WTC11 (cell line): ENCODE measurements around the gene CCDC68. TPM values are rescaled to one million over a fixed set of nuclear protein-coding genes. Genes with fewer than 3 reads are reported as not detected.

Experiments used
- ATAC-seq: fragments of 200-7000 bp; cut with Tn5 transposase; 2 replicates; pipeline ENCODE4 v1.10.0; 2021; ENCODE audit warnings: mild to moderate bottlenecking, moderate library complexity
- CTCF ChIA-PET: fragments of 300-600 bp; sonication (Branson Sonifier 250); formaldehyde crosslinking; loops from one replicate; lab custom pipeline; 2021; ENCODE audit warnings: antibody characterized with exemption; lab: Charles Lee
- POLR2A ChIA-PET: fragments of 350-600 bp; sonication (Branson Sonifier 250); formaldehyde crosslinking; loops from one replicate; lab custom pipeline; 2021; ENCODE audit warnings: antibody characterized with exemption; lab: Charles Lee
- DNase-seq: peaks from one replicate; pipeline ENCODE4 v3.0.0; 2021; ENCODE audit warnings: low spot score
- H3K27ac Mint-ChIP-seq: 2 replicates; pipeline ENCODE4 v1.8.0; 2021; ENCODE audit warnings: mixed read lengths
- H3K27me3 Mint-ChIP-seq: 2 replicates; pipeline ENCODE4 v1.8.0; 2021; ENCODE audit warnings: low read depth, mild to moderate bottlenecking, moderate library complexity, mixed read lengths
- H3K36me3 Mint-ChIP-seq: 2 replicates; pipeline ENCODE4 v1.8.0; 2021; ENCODE audit warnings: mixed read lengths
- H3K4me1 Mint-ChIP-seq: 2 replicates; pipeline ENCODE4 v1.8.0; 2022; ENCODE audit warnings: mixed read lengths
- H3K4me3 Mint-ChIP-seq: 2 replicates; pipeline ENCODE4 v1.8.0; 2021; ENCODE audit warnings: mild to moderate bottlenecking, moderate library complexity, mixed read lengths
- H3K9me3 Mint-ChIP-seq: 2 replicates; pipeline ENCODE4 v1.8.0; 2021; ENCODE audit warnings: mixed read lengths
- ETV6 ChIP-seq: sonication (generic); formaldehyde crosslinking; IDR thresholded peaks from 2 replicates; pipeline ENCODE4 v1.8.1; 2022; ENCODE audit warnings: mild to moderate bottlenecking, missing genetic modification reagents
- FOXJ3 ChIP-seq: sonication (generic); formaldehyde crosslinking; IDR thresholded peaks from 2 replicates; pipeline ENCODE4 v1.9.0; 2021; ENCODE audit warnings: missing genetic modification reagents, mild to moderate bottlenecking, borderline replicate concordance
- HMGA2 ChIP-seq: fragments of 250-450 bp; sonication (Bioruptor Pico); IDR thresholded peaks from 2 replicates; pipeline ENCODE4 v1.4.0; 2021; ENCODE audit warnings: mild to moderate bottlenecking, moderate library complexity
- IRF2 ChIP-seq: sonication (generic); formaldehyde crosslinking; IDR thresholded peaks from 2 replicates; pipeline ENCODE4 v1.8.0; 2022; ENCODE audit warnings: low read depth, missing genetic modification reagents, borderline replicate concordance
- MXD4 ChIP-seq: fragments of 250-450 bp; sonication (Bioruptor Pico); IDR thresholded peaks from 2 replicates; pipeline ENCODE4 v1.8.0; 2021; ENCODE audit warnings: mild to moderate bottlenecking, moderate library complexity, borderline replicate concordance
- MYBL2 ChIP-seq: sonication (generic); formaldehyde crosslinking; IDR thresholded peaks from 2 replicates; pipeline ENCODE4 v1.8.1; 2023; ENCODE audit warnings: mild to moderate bottlenecking, moderate library complexity, missing genetic modification reagents
- OVOL2 ChIP-seq: fragments of 250-450 bp; sonication (Bioruptor Pico); IDR thresholded peaks from 2 replicates; pipeline ENCODE4 v1.9.0; 2021; ENCODE audit warnings: mild to moderate bottlenecking, borderline replicate concordance
- RORB ChIP-seq: fragments of 250-450 bp; sonication (Bioruptor Pico); IDR thresholded peaks from 2 replicates; pipeline ENCODE4 v1.9.0; 2021; ENCODE audit warnings: mild to moderate bottlenecking
- SMAD3 ChIP-seq: sonication (generic); formaldehyde crosslinking; IDR thresholded peaks from 2 replicates; pipeline ENCODE4 v1.8.0; 2022; ENCODE audit warnings: missing genetic modification reagents, mild to moderate bottlenecking, borderline replicate concordance
- SMAD4 ChIP-seq: sonication (generic); formaldehyde crosslinking; IDR thresholded peaks from 2 replicates; pipeline ENCODE4 v1.8.0; 2022; ENCODE audit warnings: mild to moderate bottlenecking, missing genetic modification reagents
- SOX15 ChIP-seq: fragments of 250-450 bp; sonication (Bioruptor Pico); IDR thresholded peaks from 2 replicates; pipeline ENCODE4 v1.9.0; 2021; ENCODE audit warnings: mild to moderate bottlenecking
- TCF7 ChIP-seq: sonication (generic); formaldehyde crosslinking; IDR thresholded peaks from 2 replicates; pipeline ENCODE4 v1.8.0; 2022; ENCODE audit warnings: mild to moderate bottlenecking, low read depth, missing genetic modification reagents, moderate library complexity
- TP53 ChIP-seq: sonication (generic); formaldehyde crosslinking; IDR thresholded peaks from 2 replicates; pipeline ENCODE4 v1.8.1; 2023; ENCODE audit warnings: mild to moderate bottlenecking, missing genetic modification reagents
- ZBTB21 ChIP-seq: sonication (generic); formaldehyde crosslinking; IDR thresholded peaks from 2 replicates; pipeline ENCODE4 v1.8.1; 2023; ENCODE audit warnings: mild to moderate bottlenecking, missing genetic modification reagents, borderline replicate concordance
- ZMAT4 ChIP-seq: fragments of 250-450 bp; sonication (Bioruptor Pico); IDR thresholded peaks from 2 replicates; pipeline ENCODE4 v1.9.0; 2021; ENCODE audit warnings: mild to moderate bottlenecking
- ZNF138 ChIP-seq: sonication (generic); formaldehyde crosslinking; conservative IDR thresholded peaks from 2 replicates; pipeline ENCODE4 v1.8.1; 2022; ENCODE audit warnings: mild to moderate bottlenecking, moderate library complexity, missing genetic modification reagents
- ZNF396 ChIP-seq: fragments of 250-450 bp; sonication (Bioruptor Pico); IDR thresholded peaks from 2 replicates; pipeline ENCODE4 v1.8.0; 2021; ENCODE audit warnings: mild to moderate bottlenecking, moderate library complexity, borderline replicate concordance
- ZNF425 ChIP-seq: fragments of 250-450 bp; sonication (Bioruptor Pico); conservative IDR thresholded peaks from 2 replicates; pipeline ENCODE4 v1.9.0; 2021; ENCODE audit warnings: mild to moderate bottlenecking
- ZSCAN18 ChIP-seq: fragments of 250-450 bp; sonication (Bioruptor Pico); IDR thresholded peaks from 2 replicates; pipeline ENCODE4 v2.1.2; 2022; ENCODE audit warnings: mild to moderate bottlenecking, moderate library complexity
- total RNA-seq: library from RNA; stranded (reverse); gene quantifications from 3 replicates; pipeline ENCODE4 v1.2.3, GENCODE V29; 2021
- TF ChIP-seq, protein P1 (sequence below): sonication (generic); formaldehyde crosslinking; IDR thresholded peaks from 2 replicates; pipeline ENCODE4 v1.8.1; 2022; ENCODE audit warnings: low read depth, mild to moderate bottlenecking, moderate library complexity, missing genetic modification reagents, borderline replicate concordance
- TF ChIP-seq, protein P2 (sequence below): sonication (generic); formaldehyde crosslinking; IDR thresholded peaks from 2 replicates; pipeline ENCODE4 v1.8.0; 2023; ENCODE audit warnings: missing genetic modification reagents, mild to moderate bottlenecking, borderline replicate concordance
- TF ChIP-seq, protein P3 (sequence below): sonication (generic); formaldehyde crosslinking; IDR thresholded peaks from 2 replicates; pipeline ENCODE4 v1.8.0; 2022; ENCODE audit warnings: mild to moderate bottlenecking, missing genetic modification reagents
- TF ChIP-seq, protein P4 (sequence below): fragments of 250-450 bp; sonication (Bioruptor Pico); IDR thresholded peaks from 2 replicates; pipeline ENCODE4 v1.8.0; 2021; ENCODE audit warnings: mild to moderate bottlenecking

CCDC68 gene
- total RNA-seq, 1 experiment from 2014 or later, result 0.92 TPM

DNA sequence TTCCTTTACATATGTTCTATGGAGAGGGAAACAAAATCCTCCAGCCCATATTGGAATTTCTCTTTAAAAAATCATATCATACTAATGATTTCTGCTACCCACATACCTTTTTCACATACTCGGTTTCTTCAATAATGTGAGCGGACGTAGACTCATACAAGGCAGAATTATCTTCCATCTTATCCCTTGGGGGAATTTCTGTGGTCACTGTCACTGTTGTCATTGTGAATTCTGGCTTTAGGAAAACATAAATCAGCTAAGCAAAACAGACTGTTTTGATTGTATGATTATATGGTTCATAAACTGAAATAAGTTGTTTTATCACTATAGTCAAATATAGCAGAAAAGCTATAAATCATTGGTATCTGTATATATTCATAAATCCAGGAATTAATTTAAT is 16.7 kb downstream of the CCDC68 start:
- ATAC-seq, result no peak

GRCh38 chr18:54942144-54942543 is 17.1 kb downstream of the CCDC68 start:
- Mint-ChIP-seq H3K27ac (no peak overlapping the region), H3K4me1 (peaks cover 7% of the 10 kb centered on the region), H3K9me3 (no peaks in the 10 kb centered on the region), H3K36me3 (no peaks in the 10 kb centered on the region), H3K4me3 (no peak overlapping the region), H3K27me3 (no peaks in the 10 kb centered on the region; the same call in 1 of the 2 replicates)
- no peak for DNase-seq
- no peak for ATAC-seq
- ChIA-PET POLR2A (no interaction called here), CTCF (no interaction called here)
- TF ChIP-seq RORB (CRISPR knock-in tag) (no peak), TP53 (CRISPR knock-in tag) (no peak), ZNF396 (CRISPR knock-in tag) (no peak), MXD4 (no peak), MYBL2 (no peak), ZNF138 (CRISPR knock-in tag) (no peak), IRF2 (no peak), ZMAT4 (no peak), SOX15 (no peak), FOXJ3 (CRISPR knock-in tag) (no peak), ETV6 (CRISPR knock-in tag) (no peak), HMGA2 (CRISPR knock-in tag) (no peak)
- TF ChIP-seq, protein P1, sequence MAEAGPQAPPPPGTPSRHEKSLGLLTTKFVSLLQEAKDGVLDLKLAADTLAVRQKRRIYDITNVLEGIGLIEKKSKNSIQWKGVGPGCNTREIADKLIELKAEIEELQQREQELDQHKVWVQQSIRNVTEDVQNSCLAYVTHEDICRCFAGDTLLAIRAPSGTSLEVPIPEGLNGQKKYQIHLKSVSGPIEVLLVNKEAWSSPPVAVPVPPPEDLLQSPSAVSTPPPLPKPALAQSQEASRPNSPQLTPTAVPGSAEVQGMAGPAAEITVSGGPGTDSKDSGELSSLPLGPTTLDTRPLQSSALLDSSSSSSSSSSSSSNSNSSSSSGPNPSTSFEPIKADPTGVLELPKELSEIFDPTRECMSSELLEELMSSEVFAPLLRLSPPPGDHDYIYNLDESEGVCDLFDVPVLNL (CRISPR knock-in tag), result no peak
- TF ChIP-seq, protein P2, sequence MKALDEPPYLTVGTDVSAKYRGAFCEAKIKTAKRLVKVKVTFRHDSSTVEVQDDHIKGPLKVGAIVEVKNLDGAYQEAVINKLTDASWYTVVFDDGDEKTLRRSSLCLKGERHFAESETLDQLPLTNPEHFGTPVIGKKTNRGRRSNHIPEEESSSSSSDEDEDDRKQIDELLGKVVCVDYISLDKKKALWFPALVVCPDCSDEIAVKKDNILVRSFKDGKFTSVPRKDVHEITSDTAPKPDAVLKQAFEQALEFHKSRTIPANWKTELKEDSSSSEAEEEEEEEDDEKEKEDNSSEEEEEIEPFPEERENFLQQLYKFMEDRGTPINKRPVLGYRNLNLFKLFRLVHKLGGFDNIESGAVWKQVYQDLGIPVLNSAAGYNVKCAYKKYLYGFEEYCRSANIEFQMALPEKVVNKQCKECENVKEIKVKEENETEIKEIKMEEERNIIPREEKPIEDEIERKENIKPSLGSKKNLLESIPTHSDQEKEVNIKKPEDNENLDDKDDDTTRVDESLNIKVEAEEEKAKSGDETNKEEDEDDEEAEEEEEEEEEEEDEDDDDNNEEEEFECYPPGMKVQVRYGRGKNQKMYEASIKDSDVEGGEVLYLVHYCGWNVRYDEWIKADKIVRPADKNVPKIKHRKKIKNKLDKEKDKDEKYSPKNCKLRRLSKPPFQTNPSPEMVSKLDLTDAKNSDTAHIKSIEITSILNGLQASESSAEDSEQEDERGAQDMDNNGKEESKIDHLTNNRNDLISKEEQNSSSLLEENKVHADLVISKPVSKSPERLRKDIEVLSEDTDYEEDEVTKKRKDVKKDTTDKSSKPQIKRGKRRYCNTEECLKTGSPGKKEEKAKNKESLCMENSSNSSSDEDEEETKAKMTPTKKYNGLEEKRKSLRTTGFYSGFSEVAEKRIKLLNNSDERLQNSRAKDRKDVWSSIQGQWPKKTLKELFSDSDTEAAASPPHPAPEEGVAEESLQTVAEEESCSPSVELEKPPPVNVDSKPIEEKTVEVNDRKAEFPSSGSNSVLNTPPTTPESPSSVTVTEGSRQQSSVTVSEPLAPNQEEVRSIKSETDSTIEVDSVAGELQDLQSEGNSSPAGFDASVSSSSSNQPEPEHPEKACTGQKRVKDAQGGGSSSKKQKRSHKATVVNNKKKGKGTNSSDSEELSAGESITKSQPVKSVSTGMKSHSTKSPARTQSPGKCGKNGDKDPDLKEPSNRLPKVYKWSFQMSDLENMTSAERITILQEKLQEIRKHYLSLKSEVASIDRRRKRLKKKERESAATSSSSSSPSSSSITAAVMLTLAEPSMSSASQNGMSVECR (CRISPR knock-in tag), result no peak
- TF ChIP-seq, protein P3, sequence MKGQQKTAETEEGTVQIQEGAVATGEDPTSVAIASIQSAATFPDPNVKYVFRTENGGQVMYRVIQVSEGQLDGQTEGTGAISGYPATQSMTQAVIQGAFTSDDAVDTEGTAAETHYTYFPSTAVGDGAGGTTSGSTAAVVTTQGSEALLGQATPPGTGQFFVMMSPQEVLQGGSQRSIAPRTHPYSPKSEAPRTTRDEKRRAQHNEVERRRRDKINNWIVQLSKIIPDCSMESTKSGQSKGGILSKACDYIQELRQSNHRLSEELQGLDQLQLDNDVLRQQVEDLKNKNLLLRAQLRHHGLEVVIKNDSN (CRISPR knock-in tag), result no peak
- TF ChIP-seq, protein P4, sequence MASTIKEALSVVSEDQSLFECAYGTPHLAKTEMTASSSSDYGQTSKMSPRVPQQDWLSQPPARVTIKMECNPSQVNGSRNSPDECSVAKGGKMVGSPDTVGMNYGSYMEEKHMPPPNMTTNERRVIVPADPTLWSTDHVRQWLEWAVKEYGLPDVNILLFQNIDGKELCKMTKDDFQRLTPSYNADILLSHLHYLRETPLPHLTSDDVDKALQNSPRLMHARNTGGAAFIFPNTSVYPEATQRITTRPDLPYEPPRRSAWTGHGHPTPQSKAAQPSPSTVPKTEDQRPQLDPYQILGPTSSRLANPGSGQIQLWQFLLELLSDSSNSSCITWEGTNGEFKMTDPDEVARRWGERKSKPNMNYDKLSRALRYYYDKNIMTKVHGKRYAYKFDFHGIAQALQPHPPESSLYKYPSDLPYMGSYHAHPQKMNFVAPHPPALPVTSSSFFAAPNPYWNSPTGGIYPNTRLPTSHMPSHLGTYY (CRISPR knock-in tag), result no peak

More for the DNA sequence above, 16.7 kb downstream of the CCDC68 start:
- POLR2A ChIA-PET, result no interaction called here
- Mint-ChIP-seq H3K36me3 (no peaks in the 10 kb centered on the region), H3K27ac (no peak overlapping the region), H3K4me1 (peaks cover 7% of the 10 kb centered on the region), H3K9me3 (no peaks in the 10 kb centered on the region), H3K4me3 (no peak overlapping the region), H3K27me3 (no peaks in the 10 kb centered on the region; the same call in 1 of the 2 replicates)
- CTCF ChIA-PET, result no interaction called here
- no peak for DNase-seq
- TF ChIP-seq OVOL2 (CRISPR knock-in tag) (no peak), SMAD4 (CRISPR knock-in tag) (no peak), ZBTB21 (CRISPR knock-in tag) (no peak), IRF2 (no peak), ZNF425 (CRISPR knock-in tag) (no peak), ZSCAN18 (CRISPR knock-in tag) (no peak), TCF7 (CRISPR knock-in tag) (no peak), SMAD3 (CRISPR knock-in tag) (no peak)
